ENCODE data around the gene CYBA.

CYBA gene

GRCh38 chr16:88593489-88593888 is 57.4 kb downstream of the CYBA start:
- DNase-seq (ENCODE audit: low spot score): no peak
